Ascending aorta (tissue), 2 donors: ENCODE measurements around the gene SLC1A1. TPM values are rescaled to one million over a fixed set of nuclear protein-coding genes. Genes with fewer than 3 reads are reported as not detected.
"Not testable (repeated sequence)": the region's sequence is repeated elsewhere in the genome, so short reads cannot be mapped to it uniquely, and the experiment has no call there.

Experiments
- DNase-seq, 2 donors: peaks; one replicate each; pipeline ENCODE4 v3.0.0-alpha.2; 2019; ENCODE audit warnings: low spot score in 2 of 2
- H3K27ac ChIP-seq, 2 donors: fragments of 200-600 bp; sonication (generic); one replicate each; pipeline ENCODE4 v1.5.1; 2016 to 2017; ENCODE audit warnings: mild to moderate bottlenecking in 1 of 2
- H3K27me3 ChIP-seq: fragments of 200-600 bp; sonication (generic); one replicate; pipeline ENCODE4 v1.5.1; 2017
- H3K36me3 ChIP-seq, 2 donors: fragments of 200-600 bp; sonication (generic); one replicate each; pipeline ENCODE4 v1.5.1; 2016
- H3K4me1 ChIP-seq, 2 donors: fragments of 200-600 bp; sonication (generic); one replicate each; pipeline ENCODE4 v1.5.1; 2016 to 2017; ENCODE audit warnings: mild to moderate bottlenecking in 1 of 2
- H3K4me3 ChIP-seq, 2 donors: fragments of 200-600 bp; sonication (generic); one replicate each; pipeline ENCODE4 v1.5.1; 2016 to 2017; ENCODE audit warnings: mild to moderate bottlenecking in 1 of 2
- H3K9me3 ChIP-seq, 2 donors: fragments of 200-600 bp; sonication (generic); one replicate each; pipeline ENCODE4 v1.5.1; 2016
- intact Hi-C: fragments of 100-400 bp; cut with DNase I; formaldehyde crosslinking; loops from one replicate; pipeline ENCODE4 v1.15.1; 2023
- total RNA-seq: library from RNA; depleted of rRNA; stranded (reverse); fragments of >200 nt; gene quantifications from one replicate; pipeline ENCODE4 v1.1.0, GENCODE V29; 2016
- TF ChIP-seq, protein P1 (sequence below), 3 experiments: fragments of 200-600 bp in 2 of 3; fragments of 450-650 bp in 1 of 3; sonication (generic) in 2 of 3; IDR thresholded peaks; one replicate each; pipeline ENCODE4 v1.5.1; 2016 to 2019; ENCODE audit warnings: antibody characterized with exemption in 3 of 3, mild to moderate bottlenecking in 1 of 3, moderate library complexity in 1 of 3

SLC1A1 gene
- total RNA-seq, 1 donor from 2014 or later, result 6.5 TPM

DNA sequence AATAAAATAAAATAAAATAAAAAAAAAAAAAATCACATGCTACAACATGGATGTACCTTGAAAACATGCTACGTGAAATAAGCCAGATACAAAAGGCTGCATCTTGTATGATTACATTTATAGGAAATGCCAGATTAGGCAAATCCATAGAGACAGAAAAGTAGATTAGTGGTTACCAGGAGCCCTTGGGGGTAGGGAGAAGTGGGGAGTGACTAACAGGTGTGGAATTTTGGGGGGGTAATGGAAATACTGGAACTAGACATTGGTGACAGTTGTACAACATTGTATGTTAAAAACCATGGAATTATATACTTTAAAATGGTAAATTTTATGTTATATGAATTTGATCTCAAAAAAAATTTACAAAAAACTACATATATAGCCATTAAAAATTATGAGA lies 47.3 kb downstream of the SLC1A1 start:
- Histone ChIP-seq H3K27me3 (no peaks in the 10 kb centered on the region), H3K4me1 (no peaks in the 10 kb centered on the region), H3K4me3 (no peak overlapping the region), H3K36me3 (peaks cover 0 to 10% of the 10 kb centered on the region in 2 donors), H3K9me3 (peaks cover 12 to 18% of the 10 kb centered on the region in 2 donors), H3K27ac (no peak overlapping the region)
- TF ChIP-seq, protein P1, sequence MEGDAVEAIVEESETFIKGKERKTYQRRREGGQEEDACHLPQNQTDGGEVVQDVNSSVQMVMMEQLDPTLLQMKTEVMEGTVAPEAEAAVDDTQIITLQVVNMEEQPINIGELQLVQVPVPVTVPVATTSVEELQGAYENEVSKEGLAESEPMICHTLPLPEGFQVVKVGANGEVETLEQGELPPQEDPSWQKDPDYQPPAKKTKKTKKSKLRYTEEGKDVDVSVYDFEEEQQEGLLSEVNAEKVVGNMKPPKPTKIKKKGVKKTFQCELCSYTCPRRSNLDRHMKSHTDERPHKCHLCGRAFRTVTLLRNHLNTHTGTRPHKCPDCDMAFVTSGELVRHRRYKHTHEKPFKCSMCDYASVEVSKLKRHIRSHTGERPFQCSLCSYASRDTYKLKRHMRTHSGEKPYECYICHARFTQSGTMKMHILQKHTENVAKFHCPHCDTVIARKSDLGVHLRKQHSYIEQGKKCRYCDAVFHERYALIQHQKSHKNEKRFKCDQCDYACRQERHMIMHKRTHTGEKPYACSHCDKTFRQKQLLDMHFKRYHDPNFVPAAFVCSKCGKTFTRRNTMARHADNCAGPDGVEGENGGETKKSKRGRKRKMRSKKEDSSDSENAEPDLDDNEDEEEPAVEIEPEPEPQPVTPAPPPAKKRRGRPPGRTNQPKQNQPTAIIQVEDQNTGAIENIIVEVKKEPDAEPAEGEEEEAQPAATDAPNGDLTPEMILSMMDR (IDR thresholded peaks at IDR 0.05), result no peak
- intact Hi-C loops, result no loop called here
- no peak for DNase-seq

DNA sequence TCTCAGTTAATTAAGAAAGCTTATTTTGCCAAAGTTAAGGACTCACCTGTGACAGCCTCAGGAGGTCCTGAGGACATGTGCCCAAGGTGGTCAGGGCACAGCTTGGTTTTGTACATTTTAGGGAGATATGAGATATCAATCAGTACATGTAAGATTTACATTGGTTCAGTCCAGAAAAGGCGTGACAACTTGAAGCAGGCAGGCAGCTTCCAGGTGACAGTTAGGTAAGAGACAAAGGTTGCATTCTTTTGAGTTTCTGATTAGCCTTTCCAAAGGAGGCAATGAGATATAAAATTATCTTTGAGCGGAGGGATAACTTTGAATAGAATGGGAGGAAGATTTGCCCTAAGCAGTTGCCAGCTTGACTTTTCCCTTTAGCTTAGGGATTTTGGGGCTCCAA lies 47.8 kb downstream of the SLC1A1 start:
- no peak overlapping the region for H3K27ac ChIP-seq
- no peaks in the 10 kb centered on the region for H3K27me3 ChIP-seq
- H3K4me3 ChIP-seq, result no peak overlapping the region
- no peak for DNase-seq
- TF ChIP-seq, protein P1 (IDR thresholded peaks at IDR 0.05), result no peak
- no peaks in the 10 kb centered on the region for H3K4me1 ChIP-seq
- peaks cover 0 to 10% of the 10 kb centered on the region in 2 donors for H3K36me3 ChIP-seq
- peaks cover 12 to 18% of the 10 kb centered on the region in 2 donors for H3K9me3 ChIP-seq
- intact Hi-C loops, result no loop called here

DNA sequence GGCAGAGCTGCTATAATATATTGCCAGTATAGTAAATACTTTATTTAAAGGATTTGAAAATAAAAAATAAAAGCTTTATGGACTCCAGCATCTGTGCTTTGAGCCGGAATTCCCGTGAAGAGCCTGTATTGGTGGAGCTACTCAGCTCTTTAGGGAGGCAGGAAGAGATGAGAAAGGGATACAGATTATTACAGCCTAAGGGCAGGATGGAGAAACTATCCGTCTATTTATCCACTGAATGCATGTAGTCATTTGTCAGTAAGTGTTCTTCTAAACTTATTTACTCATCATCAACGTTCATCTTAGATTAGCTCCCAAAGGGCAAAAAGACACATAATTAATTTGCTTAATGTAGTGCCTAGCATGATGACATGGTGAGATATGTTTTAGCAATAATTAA lies 48.4 kb downstream of the SLC1A1 start:
- DNase-seq, result no peak
- peaks cover 0 to 10% of the 10 kb centered on the region in 2 donors for H3K36me3 ChIP-seq
- intact Hi-C loops, result no loop called here
- no peaks in the 10 kb centered on the region for H3K27me3 ChIP-seq
- H3K4me3 ChIP-seq, result no peak overlapping the region
- no peaks in the 10 kb centered on the region for H3K4me1 ChIP-seq
- TF ChIP-seq, protein P1 (IDR thresholded peaks at IDR 0.05), result no peak
- H3K9me3 ChIP-seq, result peaks cover 12 to 18% of the 10 kb centered on the region in 2 donors
- H3K27ac ChIP-seq, result no peak overlapping the region

DNA sequence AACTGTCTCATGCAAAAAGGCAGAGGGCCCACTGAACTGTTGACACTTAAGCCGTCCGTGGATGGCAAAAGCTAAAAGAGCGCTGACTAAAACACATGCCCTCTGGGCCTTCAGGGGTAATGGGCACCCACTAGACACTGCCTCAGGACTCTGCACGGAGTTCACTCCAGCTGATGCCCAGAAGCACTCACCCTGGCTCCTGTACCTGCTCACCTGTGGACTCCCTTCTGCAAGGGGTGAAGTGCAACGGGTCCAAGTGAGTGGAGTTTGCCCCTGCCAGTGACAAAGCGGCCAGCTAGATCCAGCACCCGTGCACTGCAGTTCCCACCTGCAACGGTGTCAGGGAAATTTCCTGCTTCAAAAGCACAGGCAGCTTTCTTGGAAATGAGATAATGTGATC lies 50.2 kb downstream of the SLC1A1 start:
- peaks cover 12 to 13% of the 10 kb centered on the region in 2 donors for H3K9me3 ChIP-seq
- H3K4me3 ChIP-seq, result no peak overlapping the region
- TF ChIP-seq, protein P1 (IDR thresholded peaks at IDR 0.05), result no peak
- no peaks in the 10 kb centered on the region for H3K4me1 ChIP-seq
- H3K27me3 ChIP-seq, result no peaks in the 10 kb centered on the region
- peaks cover 0 to 10% of the 10 kb centered on the region in 2 donors for H3K36me3 ChIP-seq
- no peak overlapping the region for H3K27ac ChIP-seq
- no peak for DNase-seq
- intact Hi-C loops, result no loop called here

DNA sequence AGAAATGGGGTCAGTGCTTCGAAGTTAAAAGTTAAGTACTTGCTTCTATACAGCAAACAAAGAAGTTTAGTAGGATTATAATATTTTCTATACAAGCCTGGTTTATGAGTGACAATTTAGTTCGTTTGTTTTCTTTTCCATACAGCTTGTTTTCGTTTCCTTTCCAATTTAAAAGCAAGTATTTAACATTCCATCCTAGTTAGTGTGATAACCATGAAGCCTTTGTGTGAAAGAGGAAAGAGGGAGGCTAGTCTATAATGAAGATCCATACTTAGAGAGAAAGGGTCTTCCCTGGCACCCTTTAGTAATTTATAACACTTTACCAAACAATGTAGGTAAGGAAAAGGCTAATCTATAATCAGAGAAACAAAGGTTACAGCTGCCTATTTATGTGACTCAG lies 51.0 kb downstream of the SLC1A1 start:
- H3K9me3 ChIP-seq, result peaks cover 12 to 13% of the 10 kb centered on the region in 2 donors
- H3K27me3 ChIP-seq, result no peaks in the 10 kb centered on the region
- intact Hi-C loops, result no loop called here
- no peak for DNase-seq
- H3K27ac ChIP-seq, result no peak overlapping the region
- TF ChIP-seq, protein P1 (IDR thresholded peaks at IDR 0.05), result no peak
- peaks cover 0 to 10% of the 10 kb centered on the region in 2 donors for H3K36me3 ChIP-seq
- H3K4me3 ChIP-seq, result no peak overlapping the region
- no peaks in the 10 kb centered on the region for H3K4me1 ChIP-seq

DNA sequence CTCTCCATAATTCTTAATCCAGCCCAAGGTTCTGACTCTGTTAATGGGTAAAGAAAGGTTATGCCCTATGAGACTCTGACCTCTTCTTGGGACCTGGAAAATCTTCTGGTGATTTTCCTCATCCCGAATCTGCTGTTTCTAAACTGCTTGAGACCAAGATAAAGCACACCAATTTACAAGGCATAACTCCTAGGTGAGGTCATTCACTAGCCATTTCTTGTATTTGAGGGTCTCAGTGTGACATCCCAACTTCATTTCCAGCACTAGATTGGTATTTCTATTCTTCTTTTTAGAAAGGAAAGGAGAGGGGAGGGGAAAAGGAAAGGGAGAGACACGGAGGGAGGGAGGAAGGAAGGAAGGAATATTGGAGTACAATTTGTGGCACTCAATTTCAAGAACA lies 51.6 kb downstream of the SLC1A1 start:
- H3K27me3 ChIP-seq, result no peaks in the 10 kb centered on the region
- no peak overlapping the region for H3K27ac ChIP-seq
- DNase-seq, result no peak
- no peak overlapping the region for H3K4me3 ChIP-seq
- H3K4me1 ChIP-seq, result no peaks in the 10 kb centered on the region
- peaks cover 0 to 10% of the 10 kb centered on the region in 2 donors for H3K36me3 ChIP-seq
- peaks cover 12 to 13% of the 10 kb centered on the region in 2 donors for H3K9me3 ChIP-seq
- intact Hi-C loops, result no loop called here
- TF ChIP-seq, protein P1 (IDR thresholded peaks at IDR 0.05), result no peak

DNA sequence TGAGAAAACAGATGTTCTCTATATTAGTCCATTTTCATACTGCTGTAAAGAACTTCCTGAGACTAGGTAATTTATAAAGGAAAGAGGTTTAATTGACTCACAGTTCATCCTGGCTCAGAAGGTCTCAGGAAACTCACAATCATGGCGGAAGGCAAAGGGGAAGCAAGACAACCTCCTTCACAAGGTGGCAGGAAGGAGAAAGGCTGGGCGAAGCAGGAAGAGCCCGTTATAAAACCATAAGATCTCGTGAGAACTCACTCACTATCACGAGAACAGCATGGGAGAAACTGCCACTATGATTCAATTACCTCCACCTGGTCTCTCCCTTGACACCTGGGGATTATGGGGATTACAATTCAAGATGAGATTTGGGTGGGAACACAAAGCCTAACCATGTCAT lies 54.4 kb downstream of the SLC1A1 start:
- H3K36me3 ChIP-seq, H3K9me3 ChIP-seq, DNase-seq, H3K4me3 ChIP-seq, H3K4me1 ChIP-seq, H3K27me3 ChIP-seq, intact Hi-C loops, H3K27ac ChIP-seq: not testable (repeated sequence)
